Dedifferentiated amniotic fluid mesenchymal stem cell (primary cell): ENCODE results near the gene TMEM154.

Source experiments
- DNase-seq: peaks from one replicate; pipeline ENCODE4 v3.0.0-alpha.2; 2016; ENCODE audit errors: extremely low spot score

Gene TMEM154

GRCh38 chr4:152679414-152680281 lies at the start of gene TMEM154:
Gene TMEM154, minus strand, starts transcription at chr4:152679997. Its CDS starts 64 bp downstream, at chr4:152679933.
- peak; percentile 22 for DNase-seq

GRCh38 chr4:152729466-152729865 lies 49.7 kb upstream of the TMEM154 start:
- peak; percentile 32 for DNase-seq

- DNase-seq, result no peak
Observed at GRCh38 chr4:152728343-152728742, 48.5 kb upstream of the TMEM154 start.

GRCh38 chr4:152727784-152728183 lies 48.0 kb upstream of the TMEM154 start:
- no peak for DNase-seq

- no peak for DNase-seq
Observed at GRCh38 chr4:152724494-152724893, 44.7 kb upstream of the TMEM154 start.

- DNase-seq, result no peak
Observed at GRCh38 chr4:152723236-152723635, 43.4 kb upstream of the TMEM154 start.

GRCh38 chr4:152719801-152720556 lies 40.2 kb upstream of the TMEM154 start:
- no peak for DNase-seq

- DNase-seq, result no peak
Observed at GRCh38 chr4:152719291-152719690, 39.5 kb upstream of the TMEM154 start.

GRCh38 chr4:152715076-152715475 lies 35.3 kb upstream of the TMEM154 start:
- no peak for DNase-seq

- DNase-seq, result no peak
Observed at GRCh38 chr4:152713951-152714705, 34.3 kb upstream of the TMEM154 start.

- DNase-seq, result no peak
Observed at GRCh38 chr4:152709675-152710438, 30.1 kb upstream of the TMEM154 start.

- no peak for DNase-seq
Observed at GRCh38 chr4:152708796-152709195, 29.0 kb upstream of the TMEM154 start.

- DNase-seq, result no peak
Observed at GRCh38 chr4:152708361-152708760, 28.6 kb upstream of the TMEM154 start.

- DNase-seq, result no peak
Observed at GRCh38 chr4:152707632-152708031, 27.8 kb upstream of the TMEM154 start.

GRCh38 chr4:152705903-152706302 lies 26.1 kb upstream of the TMEM154 start:
- DNase-seq, result no peak

GRCh38 chr4:152704788-152705187 lies 25.0 kb upstream of the TMEM154 start:
- DNase-seq, result no peak

- no peak for DNase-seq
Observed at GRCh38 chr4:152700151-152700550, 20.4 kb upstream of the TMEM154 start.

GRCh38 chr4:152699313-152699712 lies 19.5 kb upstream of the TMEM154 start:
- DNase-seq, result no peak

- DNase-seq, result no peak
Observed at GRCh38 chr4:152698089-152698499, 18.3 kb upstream of the TMEM154 start.

GRCh38 chr4:152697284-152698088 lies 17.7 kb upstream of the TMEM154 start:
- DNase-seq, result no peak
